HG02798 (cell line): ENCODE measurements around the gene ZPBP.
"Not testable (repeated sequence)": the region's sequence is repeated elsewhere in the genome, so short reads cannot be mapped to it uniquely, and the experiment has no call there.

Experiments
- ATAC-seq: cut with Tn5 transposase; IDR thresholded peaks from one replicate; pipeline ENCODE4 v1.9.1; 2021; ENCODE audit warnings: mild to moderate bottlenecking; ENCODE audit not compliant: unreplicated experiment, poor library complexity

ZPBP gene

GRCh38 chr7:50056131-50056530, 36.9 kb downstream of the ZPBP start:
- ATAC-seq = no peak

- ATAC-seq = no peak
Observed at GRCh38 chr7:50047716-50048115, 45.3 kb downstream of the ZPBP start.

- not testable (repeated sequence) for ATAC-seq
Observed at GRCh38 chr7:50041165-50041564, 51.9 kb downstream of the ZPBP start.

- ATAC-seq = no peak
Observed at GRCh38 chr7:50037086-50037485, 56.0 kb downstream of the ZPBP start.

- no peak for ATAC-seq
Observed at GRCh38 chr7:50022991-50023390, 70.1 kb downstream of the ZPBP start.

GRCh38 chr7:50022451-50022850, 70.6 kb downstream of the ZPBP start:
- ATAC-seq = no peak

- ATAC-seq = no peak
Observed at GRCh38 chr7:49995681-49996080, 97.4 kb downstream of the ZPBP start.

GRCh38 chr7:49986191-49986590, 106.9 kb downstream of the ZPBP start:
- ATAC-seq = no peak

GRCh38 chr7:49980465-49980864, 112.6 kb downstream of the ZPBP start:
- no peak for ATAC-seq

GRCh38 chr7:49976238-49976637, 116.8 kb downstream of the ZPBP start:
- no peak for ATAC-seq

- no peak for ATAC-seq
Observed at GRCh38 chr7:49974035-49974434, 119.0 kb downstream of the ZPBP start.

- ATAC-seq = no peak
Observed at GRCh38 chr7:49937608-49938007, 155.4 kb downstream of the ZPBP start.

GRCh38 chr7:49931627-49932026, 161.4 kb downstream of the ZPBP start:
- no peak for ATAC-seq

- ATAC-seq = no peak
Observed at GRCh38 chr7:49928787-49929186, 164.3 kb downstream of the ZPBP start.

GRCh38 chr7:49927631-49928030, 165.4 kb downstream of the ZPBP start:
- no peak for ATAC-seq

- ATAC-seq = no peak
Observed at GRCh38 chr7:49926720-49927119, 166.3 kb downstream of the ZPBP start.

GRCh38 chr7:49911909-49912308, 181.1 kb downstream of the ZPBP start:
- no peak for ATAC-seq

GRCh38 chr7:49894543-49894942, 198.5 kb downstream of the ZPBP start:
- no peak for ATAC-seq

GRCh38 chr7:49893131-49893530, 199.9 kb downstream of the ZPBP start:
- ATAC-seq = no peak

- no peak for ATAC-seq
Observed at GRCh38 chr7:49892481-49892880, 200.6 kb downstream of the ZPBP start.
